Stimulated activated CD4-positive, alpha-beta T cell treated with anti-CD3 and anti-CD28 coated beads, TNF-alpha, amount 100 ng/mL, for 4 hours (primary cell): ENCODE measurements around the gene KATNIP.
"Not testable (repeated sequence)": the region's sequence is repeated elsewhere in the genome, so short reads cannot be mapped to it uniquely, and the experiment has no call there.

Source experiments
- DNase-seq, 3 experiments: peaks; one replicate each; pipeline ENCODE4 v3.0.0-alpha.2; 2020; ENCODE audit warnings: low read depth in 3 of 3

KATNIP gene

DNA sequence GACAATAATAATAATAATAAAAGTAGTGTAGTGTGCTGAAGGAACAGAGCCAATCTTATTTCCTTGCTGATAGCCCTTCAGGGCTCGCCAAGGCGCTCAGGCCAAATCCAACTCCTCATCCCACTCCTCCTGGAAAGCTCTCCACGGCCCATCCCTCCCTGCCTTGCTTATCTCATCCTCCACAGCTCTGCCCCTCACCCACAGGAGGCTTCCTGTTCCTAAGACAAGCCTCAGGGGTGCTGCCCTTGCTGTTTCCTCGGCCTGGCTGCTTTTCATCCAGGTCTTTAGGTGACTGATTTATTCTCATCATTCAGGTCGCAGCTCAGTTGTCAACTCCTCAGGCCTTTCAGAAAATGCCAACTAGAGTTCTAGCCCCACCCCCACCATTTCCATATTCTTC lies 11.4 kb upstream of the KATNIP start:
- DNase-seq: no peak

DNA sequence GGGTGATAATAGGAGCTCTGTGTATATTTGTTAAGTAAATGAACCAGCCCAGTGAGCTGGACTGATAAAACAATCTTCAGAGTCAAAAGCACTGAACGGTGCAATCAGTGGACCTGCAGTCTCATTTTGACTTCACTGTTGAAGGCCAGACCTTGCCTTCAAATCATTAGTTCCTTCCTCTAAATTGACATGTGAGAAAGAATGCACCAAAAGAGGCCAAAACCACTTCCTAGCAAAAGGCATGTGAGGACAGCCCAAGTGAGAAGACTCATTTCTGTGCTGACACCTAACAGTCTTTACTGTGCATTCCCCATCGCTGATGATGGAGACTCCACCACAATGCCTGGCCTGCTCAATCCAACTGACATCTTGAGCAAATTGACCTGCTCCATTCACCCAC lies 10.8 kb upstream of the KATNIP start:
- DNase-seq: no peak

DNA sequence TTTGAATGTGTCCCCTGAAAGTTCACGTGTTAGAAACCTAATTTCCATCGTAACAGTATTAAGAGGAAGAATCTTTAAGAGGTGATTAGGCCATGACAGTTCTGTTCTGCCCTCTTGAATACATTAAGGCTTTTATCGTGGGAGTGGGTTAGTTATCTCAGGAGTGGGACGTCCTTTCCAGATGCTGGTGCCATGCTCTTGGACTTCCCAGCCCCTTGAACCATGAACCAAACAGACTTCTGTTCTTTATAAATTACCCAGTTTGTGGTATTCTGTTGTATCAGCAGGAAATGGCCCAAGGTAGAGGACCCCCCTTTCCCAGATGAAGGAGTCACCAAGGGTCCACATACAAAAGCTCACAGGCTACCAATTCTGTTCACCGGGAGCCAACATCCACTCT lies 10.3 kb upstream of the KATNIP start:
- DNase-seq: no peak

- DNase-seq: no peak
Measured at GRCh38 chr16:27543801-27544200, 6.1 kb upstream of the KATNIP start.

DNA sequence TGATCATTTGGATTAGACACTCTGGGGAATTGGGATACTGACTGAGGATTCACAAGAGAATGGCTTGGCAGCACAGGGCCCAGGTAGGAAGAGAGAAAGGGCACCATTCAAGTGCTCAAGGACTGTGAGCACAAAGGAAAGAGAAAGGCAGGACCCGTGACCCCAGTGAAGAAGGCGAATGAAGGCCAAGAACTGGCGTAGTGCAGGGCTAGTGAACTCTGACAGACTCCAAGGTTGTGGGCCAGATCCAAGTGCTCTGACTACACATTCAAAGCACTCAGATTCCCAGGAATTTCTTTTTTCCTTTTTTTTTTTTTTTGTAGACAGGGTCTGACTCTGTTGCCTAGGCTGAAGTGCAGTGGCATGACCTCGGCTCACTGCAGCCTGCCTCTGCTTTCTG lies 5.3 kb upstream of the KATNIP start:
- DNase-seq: no peak

- no peak for DNase-seq
Measured at GRCh38 chr16:27547134-27547533, 2.8 kb upstream of the KATNIP start.

- no peak for DNase-seq
Measured at GRCh38 chr16:27547851-27548250, 2.1 kb upstream of the KATNIP start.

DNA sequence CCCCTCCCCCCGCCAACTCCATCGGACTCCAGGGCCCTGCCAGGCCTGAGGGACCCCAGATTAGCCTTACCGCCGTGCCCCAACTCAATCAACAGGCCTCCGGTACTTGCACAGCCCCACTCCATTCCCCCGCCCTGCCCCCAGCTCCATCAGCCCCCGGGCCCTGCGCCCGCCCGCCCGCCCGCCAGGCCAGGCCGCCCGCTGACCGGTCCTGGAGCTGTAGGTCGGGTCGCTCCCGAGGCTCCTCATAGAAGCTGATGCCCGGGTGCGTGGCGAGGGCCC lies 539 bp upstream of the KATNIP start:
- DNase-seq: no peak

- DNase-seq: no peak
Measured at GRCh38 chr16:27550582-27550920, 607 bp downstream of the KATNIP start.

- DNase-seq: no peak
Measured at GRCh38 chr16:27551036-27551435, 1.1 kb downstream of the KATNIP start.

DNA sequence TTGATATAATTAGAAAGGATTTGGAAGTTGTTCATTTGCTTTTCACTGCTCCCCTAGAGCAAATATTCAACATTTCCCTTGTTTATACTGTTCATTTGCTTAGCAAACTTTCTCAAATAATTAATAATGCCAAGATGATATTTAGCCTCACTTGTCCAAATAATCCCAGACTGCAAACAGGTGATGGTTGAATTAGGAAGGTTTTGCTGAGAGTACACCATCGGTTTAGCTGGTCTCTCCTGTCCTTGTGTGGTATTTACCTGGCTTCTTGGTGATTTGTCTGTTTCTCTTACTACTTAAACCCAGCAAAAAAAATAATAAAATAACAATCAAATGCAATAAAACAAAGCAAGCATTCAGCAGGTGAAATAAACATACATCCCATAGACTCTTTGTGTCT lies 6.5 kb downstream of the KATNIP start:
- no peak for DNase-seq

DNA sequence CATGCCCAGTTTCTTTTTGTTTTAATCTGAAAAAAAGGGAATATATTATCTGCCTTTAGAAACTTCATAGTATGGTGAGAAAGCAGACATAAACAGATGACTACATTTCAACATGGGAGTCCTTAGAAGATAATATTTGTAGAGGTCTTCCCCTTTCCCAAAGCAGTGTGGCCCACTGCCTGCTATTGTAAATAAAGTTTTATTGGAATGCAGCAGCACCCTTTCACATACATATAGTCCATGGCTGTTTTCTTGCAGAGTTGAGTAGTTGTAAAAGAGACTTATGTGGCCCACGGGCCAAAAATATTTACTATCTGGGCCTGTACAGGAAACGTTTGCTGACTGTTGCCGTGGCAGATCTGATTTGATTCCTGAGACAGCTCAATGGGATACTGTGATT lies 8.5 kb downstream of the KATNIP start:
- no peak for DNase-seq

DNA sequence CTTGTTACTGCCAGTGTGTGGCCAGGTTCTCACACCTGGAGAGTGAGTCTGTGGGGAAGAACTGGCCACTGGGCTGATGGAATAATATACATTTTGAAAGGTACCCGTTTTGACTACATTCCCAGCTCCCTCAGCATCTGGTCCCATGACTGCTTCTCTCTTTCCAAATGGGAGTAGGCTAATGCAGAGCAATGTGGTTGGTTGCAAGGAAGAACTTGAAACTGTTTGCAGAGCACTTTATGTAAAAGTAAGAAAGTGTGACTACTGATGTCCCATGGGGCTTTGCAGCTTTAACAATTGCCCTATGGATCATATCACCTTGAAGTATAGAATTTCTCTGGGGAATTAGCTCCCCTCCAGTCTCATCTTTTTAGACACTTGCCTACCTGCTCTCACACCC lies 9.0 kb downstream of the KATNIP start:
- DNase-seq: no peak

- DNase-seq: no peak
Measured at GRCh38 chr16:27561216-27561615, 11.3 kb downstream of the KATNIP start.

DNA sequence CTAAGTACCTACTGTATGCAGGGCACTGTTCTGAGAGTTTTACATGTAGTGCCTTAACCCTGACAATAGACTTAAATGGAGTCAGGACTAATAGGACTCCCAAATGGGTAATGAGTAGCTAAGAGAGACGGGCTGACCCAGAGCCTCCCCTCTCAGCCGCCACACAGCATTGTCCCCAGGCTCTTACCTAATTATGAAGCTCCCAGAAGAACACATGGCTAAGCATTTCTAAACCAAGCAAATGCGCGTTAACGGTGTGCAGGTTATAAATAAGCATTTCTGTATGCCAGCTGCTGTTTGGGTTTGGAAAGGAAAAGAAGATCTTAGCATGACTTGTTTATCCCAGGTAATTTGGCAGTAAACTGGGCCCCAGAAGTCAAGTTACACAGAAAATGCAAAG lies 14.3 kb downstream of the KATNIP start:
- no peak for DNase-seq

GRCh38 chr16:27566417-27566816 lies 16.5 kb downstream of the KATNIP start:
- DNase-seq: no peak

DNA sequence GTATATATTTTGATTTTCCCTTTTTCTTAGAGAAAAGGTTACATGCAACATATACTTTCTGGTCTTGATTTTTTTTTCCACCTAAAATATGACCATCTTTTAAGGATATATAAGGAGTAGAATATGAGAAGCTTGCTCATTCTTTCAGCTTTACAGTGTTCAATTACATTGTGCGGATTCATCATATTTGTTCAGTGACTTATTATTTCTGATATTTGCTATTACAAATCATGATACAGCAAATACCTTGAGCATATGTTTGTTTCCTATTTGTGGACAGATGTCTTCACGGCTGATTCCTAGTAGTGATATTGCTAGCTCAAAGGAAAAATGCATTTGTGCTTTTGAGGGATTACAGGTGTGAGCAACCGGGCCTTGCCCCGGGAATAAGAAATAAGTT lies 18.1 kb downstream of the KATNIP start:
- DNase-seq: no peak

DNA sequence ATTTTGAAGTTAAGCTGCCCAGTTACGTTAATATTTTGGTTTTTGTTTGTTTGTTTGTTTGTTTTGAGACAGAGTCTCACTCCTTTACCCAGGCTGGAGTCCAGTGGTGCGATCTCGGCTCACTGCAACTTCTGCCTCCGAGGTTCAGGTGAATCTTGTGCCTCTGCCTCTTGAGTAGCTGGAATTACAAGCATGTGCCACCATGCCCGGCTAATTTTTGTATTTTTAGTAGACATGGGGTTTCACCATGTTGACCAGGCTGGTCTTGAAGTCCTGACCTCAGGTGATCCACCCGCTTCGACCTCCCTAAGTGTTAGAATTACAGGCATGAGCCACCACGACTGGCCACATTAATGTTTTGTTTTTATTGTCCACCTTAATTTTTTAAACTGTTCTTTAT lies 21.0 kb downstream of the KATNIP start:
- not testable (repeated sequence) for DNase-seq

DNA sequence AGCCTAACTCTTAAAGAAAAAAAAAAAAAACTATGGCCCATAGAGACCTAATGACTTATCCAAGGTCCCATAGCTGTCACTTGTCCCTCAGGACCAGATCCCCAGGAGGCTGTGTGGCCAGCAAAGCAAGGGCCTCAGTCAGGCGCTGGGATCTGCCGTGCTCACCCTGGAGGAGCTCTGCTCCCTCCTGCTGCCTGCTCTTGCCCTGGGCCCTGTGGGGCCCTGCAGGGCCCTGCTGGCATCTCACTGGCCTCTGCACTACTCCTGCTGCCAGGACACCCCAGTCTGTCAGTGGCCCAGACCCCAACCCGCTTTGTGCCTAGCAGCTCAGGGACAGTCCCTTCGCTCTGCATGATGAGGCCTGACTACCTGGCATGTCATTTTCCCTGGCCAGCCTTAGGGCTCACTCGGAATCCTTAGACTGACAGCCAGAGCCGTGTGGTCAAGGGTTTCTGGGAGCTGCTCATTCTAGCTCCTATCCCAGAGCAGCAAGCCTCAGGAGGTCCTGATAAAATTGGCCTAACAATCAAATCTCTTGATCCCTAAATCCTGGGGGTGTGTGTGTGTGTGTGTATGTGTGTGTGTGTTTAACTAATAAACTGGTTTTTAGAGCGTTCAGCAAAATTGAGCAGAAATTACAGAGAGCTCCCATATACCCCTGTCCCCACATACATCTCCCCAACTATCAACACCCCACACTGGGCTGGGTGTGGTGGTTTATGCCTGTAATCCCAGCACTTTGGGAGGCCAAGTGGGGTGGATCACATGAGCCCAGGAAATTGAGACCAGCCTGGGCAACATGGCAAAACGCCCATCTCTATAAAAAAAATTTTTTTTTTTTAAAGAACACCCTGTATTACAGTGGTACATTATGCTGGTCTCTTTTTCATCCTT lies 21.7 kb downstream of the KATNIP start:
- DNase-seq: no peak

DNA sequence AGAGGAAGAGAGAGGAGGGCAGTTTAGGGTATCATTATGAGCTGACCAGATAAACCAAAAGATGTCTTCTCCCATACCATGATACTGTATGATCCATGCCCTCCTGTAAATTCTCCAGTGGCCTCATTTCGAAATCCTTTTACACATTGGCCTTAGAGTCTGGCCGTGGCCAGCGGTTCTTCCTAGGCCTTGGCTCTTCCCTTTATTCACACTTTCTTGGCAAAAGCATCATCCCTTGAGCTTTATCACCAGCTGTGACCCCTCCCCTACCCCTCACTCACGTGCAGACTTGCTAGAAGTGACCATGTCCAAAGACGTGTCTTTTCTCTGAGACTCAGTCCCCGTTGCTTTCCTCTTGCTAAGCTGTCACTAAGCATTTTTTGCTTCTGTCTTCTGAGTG lies 22.8 kb downstream of the KATNIP start:
- no peak for DNase-seq

- no peak for DNase-seq
Measured at GRCh38 chr16:27576729-27577128, 26.8 kb downstream of the KATNIP start.

DNA sequence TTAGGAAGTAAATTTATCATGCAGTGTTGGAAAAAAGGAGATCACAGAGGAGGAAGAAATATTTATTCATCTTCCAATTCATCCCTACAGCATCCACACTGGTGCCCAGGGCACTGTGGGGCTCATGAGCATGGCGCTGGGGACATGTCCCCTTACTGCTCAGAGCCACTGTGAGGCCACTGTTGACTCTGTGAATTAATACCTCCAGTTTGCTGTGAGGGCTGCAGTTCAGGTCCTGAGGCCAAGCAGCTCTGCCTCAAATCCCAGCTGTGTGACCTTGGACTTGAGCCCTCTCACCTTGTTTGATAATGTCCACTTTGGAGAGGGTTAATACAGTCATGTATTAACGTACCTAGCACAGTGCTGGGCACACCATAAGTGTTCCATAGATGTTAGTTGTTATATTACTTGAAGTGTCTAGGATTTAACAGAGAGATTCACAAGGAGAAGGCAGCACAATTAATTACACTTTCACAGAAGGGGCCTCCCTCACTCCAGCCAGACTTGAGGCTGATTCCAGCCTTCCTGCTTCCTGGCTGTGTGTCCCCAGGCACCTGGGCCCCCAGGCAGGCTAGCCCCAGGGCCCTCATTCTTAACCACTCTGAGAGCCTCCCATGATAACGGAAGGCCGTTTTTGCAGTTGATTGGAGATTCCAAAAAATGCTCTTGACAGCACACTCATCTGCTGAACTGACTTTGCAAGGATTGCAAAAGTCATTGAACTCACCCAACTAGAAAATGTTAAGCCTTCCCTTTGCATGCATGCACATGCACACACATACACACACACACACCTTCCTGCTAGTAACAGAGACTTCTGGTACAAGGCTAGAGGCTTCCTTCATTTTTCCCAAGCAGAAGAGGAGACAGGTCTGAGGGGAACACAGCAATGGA lies 29.4 kb downstream of the KATNIP start:
- no peak for DNase-seq

GRCh38 chr16:27582883-27583282 lies 32.9 kb downstream of the KATNIP start:
- no peak for DNase-seq
